Stomach (tissue), 9 donors: ENCODE measurements around the gene WDR82. TPM values are rescaled to one million over a fixed set of nuclear protein-coding genes. Genes with fewer than 3 reads are reported as not detected.
"Not testable (repeated sequence)": the region's sequence is repeated elsewhere in the genome, so short reads cannot be mapped to it uniquely, and the experiment has no call there.

Experiments used
- DNase-seq, 2 donors: peaks; one replicate each; pipeline versions ENCODE4 v3.0.0 to v3.0.0-alpha.2; 2013 to 2019
- H3K27ac ChIP-seq, 5 donors: fragments of 200-600 bp in 4 of 5; sonication (generic) in 4 of 5; one replicate each; pipeline ENCODE4 v1.5.1; 2013 to 2019; ENCODE audit warnings: mild to moderate bottlenecking in 1 of 5, moderate library complexity in 1 of 5
- H3K27me3 ChIP-seq, 3 donors: fragments of 200-600 bp; sonication (generic); one replicate each; pipeline ENCODE4 v1.5.1; 2017 to 2019; ENCODE audit warnings: mixed run types in 1 of 3
- H3K36me3 ChIP-seq, 4 donors: fragments of 200-600 bp; sonication (generic); 1 replicate in 3 of 4; 2 replicates in 1 of 4; pipeline ENCODE4 v1.5.1; 2016 to 2019
- H3K4me1 ChIP-seq, 4 donors: fragments of 200-600 bp; sonication (generic); one replicate each; pipeline ENCODE4 v1.5.1; 2016 to 2019
- H3K4me3 ChIP-seq, 4 donors: fragments of 200-600 bp; sonication (generic) in 3 of 4; one replicate each; pipeline ENCODE4 v1.5.1; 2016 to 2019; ENCODE audit warnings: mild to moderate bottlenecking in 1 of 4
- H3K9me3 ChIP-seq, 4 donors: fragments of 200-600 bp; sonication (generic); one replicate each; pipeline ENCODE4 v1.5.1; 2016 to 2019
- CTCF ChIP-seq, 7 experiments: fragments of 450-650 bp in 4 of 7; fragments of 200-600 bp in 3 of 7; sonication (generic) in 3 of 7; IDR thresholded peaks; one replicate each; pipeline ENCODE4 v1.5.1; 2016 to 2019; ENCODE audit warnings: antibody characterized with exemption in 7 of 7, control low read depth in 2 of 7, mild to moderate bottlenecking in 1 of 7
- EP300 ChIP-seq: sonication (generic); formaldehyde crosslinking; IDR thresholded peaks from one replicate; pipeline ENCODE4 v1.6.1; 2017; ENCODE audit warnings: antibody characterized with exemption
- POLR2A ChIP-seq, 4 donors: fragments of 450-650 bp; IDR thresholded peaks; one replicate each; pipeline ENCODE4 v1.6.1; 2016; ENCODE audit warnings: antibody characterized with exemption in 4 of 4, control low read depth in 2 of 4, mild to moderate bottlenecking in 1 of 4, moderate library complexity in 1 of 4
- POLR2AphosphoS5 ChIP-seq, 3 donors: sonication (generic); formaldehyde crosslinking; IDR thresholded peaks; one replicate each; pipeline ENCODE4 v1.6.1; 2016; ENCODE audit warnings: antibody characterized with exemption in 3 of 3
- WGBS, 5 donors: extraction: QIAGEN DNeasy Blood & Tissue Kit in 3 of 5; methylation state at CpG; one replicate each; pipeline versions ENCODE4 v1.1.5 to v1.1.7; 2013 to 2018; 5-methylcytosine and 5-hydroxymethylcytosine counted together
- intact Hi-C: fragments of 100-400 bp; cut with DNase I; formaldehyde crosslinking; loops from one replicate; pipeline ENCODE4 v1.15.1; 2023; ENCODE audit warnings: low total_unique reads
- polyA plus RNA-seq, 3 donors: library from polyadenylated mRNA; stranded (reverse); fragments of 200-250 nt; gene quantifications; one replicate each; pipeline ENCODE4 v1.2.3, GENCODE V29; 2013
- total RNA-seq, 5 donors: library from RNA; depleted of rRNA; stranded (reverse); fragments of >200 nt; gene quantifications; one replicate each; pipeline versions ENCODE4 v1.1.0 to v1.2.3, GENCODE V29; 2014 to 2016
- donor health status: healthy with polysubstance abuse.
- donor health status: Bipolar disorder and iron deficiency.
- donor health status: healthy.

Gene WDR82
- total and polyA plus RNA-seq, 8 donors: 8.2 to 64.8 (median 29.2) TPM

- Histone ChIP-seq H3K27me3 (no peaks in the 10 kb centered on the region), H3K27ac (peak overlapping the region; percentile 94 to 100 (median 99)), H3K4me3 (peak overlapping the region; percentile 55 to 86 (median 58)), H3K9me3 (no peaks in the 10 kb centered on the region), H3K4me1 (peaks cover 25 to 60% (median 51%) of the 10 kb centered on the region in 4 donors), H3K36me3 (peaks cover 9 to 38% (median 30%) of the 10 kb centered on the region in 4 donors)
- TF ChIP-seq POLR2AphosphoS5 (IDR thresholded peaks at IDR 0.05) (no peak), EP300 (no peak), CTCF (IDR thresholded peaks at IDR 0.05) (no peak), POLR2A (IDR thresholded peaks at IDR 0.05) (no peak)
- no peak for DNase-seq
- intact Hi-C loops: no loop called here
- 87 to 95% (median 93%) methylated on average over 6 of the region's 6 CpGs for WGBS, 5 donors
Measured at GRCh38 chr3:52288674-52289073, 10.2 kb upstream of the WDR82 start.

GRCh38 chr3:52286777-52287110 lies 8.3 kb upstream of the WDR82 start:
- peak in 1 of 2 donors; percentile 32 for DNase-seq
- intact Hi-C loops: no loop called here
- 44 to 67% (median 49%) methylated on average over 8 of the region's 8 CpGs for WGBS, 5 donors
- Histone ChIP-seq H3K27me3 (no peaks in the 10 kb centered on the region), H3K36me3 (peaks cover 7 to 26% (median 21%) of the 10 kb centered on the region in 4 donors), H3K4me3 (peak overlapping the region; percentile 55 to 86 (median 58)), H3K27ac (peak overlapping the region; percentile 94 to 100 (median 99)), H3K9me3 (no peaks in the 10 kb centered on the region), H3K4me1 (peaks cover 25 to 66% (median 49%) of the 10 kb centered on the region in 4 donors)
- TF ChIP-seq CTCF (IDR thresholded peaks at IDR 0.05): no peak
- TF ChIP-seq EP300: no peak
- TF ChIP-seq POLR2A (IDR thresholded peaks at IDR 0.05): no peak
- TF ChIP-seq POLR2AphosphoS5 (IDR thresholded peaks at IDR 0.05): no peak

GRCh38 chr3:52284051-52284450 lies 5.6 kb upstream of the WDR82 start:
- H3K27me3 ChIP-seq, H3K9me3 ChIP-seq, intact Hi-C loops, H3K4me3 ChIP-seq: not testable (repeated sequence)
- WGBS, 5 donors: 71 to 91% (median 81%) methylated on average over 4 of the region's 4 CpGs
- Histone ChIP-seq H3K27ac (peak overlapping the region in 2 of 5 donors; percentile 61 to 100), H3K4me1 (peaks cover 19 to 57% (median 43%) of the 10 kb centered on the region in 4 donors), H3K36me3 (peaks cover 7 to 12% (median 11%) of the 10 kb centered on the region in 4 donors)
- DNase-seq: peak in 1 of 2 donors; percentile 11

GRCh38 chr3:52283306-52283705 lies 4.9 kb upstream of the WDR82 start:
- H3K4me1 ChIP-seq: peaks cover 12 to 52% (median 36%) of the 10 kb centered on the region in 4 donors
- H3K4me3 ChIP-seq: no peak overlapping the region
- no peak for DNase-seq
- no peak for TF ChIP-seq POLR2AphosphoS5 (IDR thresholded peaks at IDR 0.05)
- no peak for TF ChIP-seq POLR2A (IDR thresholded peaks at IDR 0.05)
- TF ChIP-seq EP300: no peak
- no peak for TF ChIP-seq CTCF (IDR thresholded peaks at IDR 0.05)
- intact Hi-C loops: no loop called here
- peaks cover 7 to 12% (median 11%) of the 10 kb centered on the region in 4 donors for H3K36me3 ChIP-seq
- WGBS, 5 donors: 38 to 69% (median 47%) methylated on average over 1 of the region's 1 CpG
- H3K27me3 ChIP-seq: no peaks in the 10 kb centered on the region
- H3K9me3 ChIP-seq: no peaks in the 10 kb centered on the region
- peak overlapping the region in 2 of 5 donors; percentile 15 to 21 for H3K27ac ChIP-seq

GRCh38 chr3:52281981-52282801 lies 3.7 kb upstream of the WDR82 start:
- peaks cover 7 to 12% (median 11%) of the 10 kb centered on the region in 4 donors for H3K36me3 ChIP-seq
- H3K4me1 ChIP-seq: peaks cover 10 to 51% (median 35%) of the 10 kb centered on the region in 4 donors
- TF ChIP-seq EP300 (no peak), CTCF (IDR thresholded peaks at IDR 0.05) (no peak), POLR2AphosphoS5 (IDR thresholded peaks at IDR 0.05) (no peak), POLR2A (IDR thresholded peaks at IDR 0.05) (no peak)
- H3K4me3 ChIP-seq: no peak overlapping the region
- intact Hi-C loops: no loop called here
- H3K27me3 ChIP-seq: no peaks in the 10 kb centered on the region
- no peaks in the 10 kb centered on the region for H3K9me3 ChIP-seq
- WGBS, 5 donors: 64 to 77% (median 71%) methylated on average over 8 of the region's 8 CpGs
- peak overlapping the region in 4 of 5 donors; percentile 17 to 44 (median 32) for H3K27ac ChIP-seq
- DNase-seq: peak in 1 of 2 donors; percentile 33
